ENCODE results near the gene SHB.

Gene SHB

DNA sequence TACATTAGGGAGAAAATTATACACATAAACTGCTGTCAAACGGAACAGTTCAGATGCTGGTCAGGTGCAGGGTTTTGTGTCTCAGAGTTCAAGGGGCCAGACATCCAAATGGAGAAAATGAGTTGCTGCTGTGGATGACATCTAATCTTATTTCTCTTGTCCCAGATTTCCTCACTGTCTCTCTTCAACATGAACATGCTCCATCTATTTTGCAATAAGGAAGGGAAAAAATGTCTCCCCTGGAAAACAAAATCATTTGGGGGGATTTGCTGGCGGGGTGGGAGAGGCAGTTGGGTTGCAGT lies 51.2 kb downstream of the SHB start:
- H3K27me3 ChIP-seq (replicated peaks in 2 of 5; ENCODE audit: control insufficient read depth in 4 of 5, insufficient read depth in 5 of 5, low read length in 4 of 5), result no peaks in the 10 kb centered on the region
- 100% methylated on average over 1 of the region's 2 CpGs for WGBS (ENCODE audit: insufficient coverage)
- H3K9me3 ChIP-seq (ENCODE audit: control extremely low read depth in 1 of 5, control insufficient read depth in 4 of 5, insufficient read depth in 2 of 5, low read depth in 1 of 5, low read length in 4 of 5), result no peaks in the 10 kb centered on the region
- POLR2A ChIA-PET, result no interaction called here
- no peak overlapping the region for H3K27ac ChIP-seq (ENCODE audit: insufficient read depth in 1 of 2, low read depth in 1 of 2, low read length in 2 of 2, poor library complexity in 1 of 2, severe bottlenecking in 2 of 2)
- H3K36me3 ChIP-seq (ENCODE audit: control insufficient read depth in 4 of 4, insufficient read depth in 4 of 4, low read length in 3 of 4), result peaks cover 0 to 5% (median under 1%) of the 10 kb centered on the region in 4 experiments
- H3K4me3 ChIP-seq (ENCODE audit: control insufficient read depth in 1 of 7, extremely low read depth in 1 of 7, insufficient read depth in 4 of 7, low read depth in 2 of 7, low read length in 6 of 7), result no peak overlapping the region
- no peak for DNase-seq
- peaks cover 0 to 26% (median 9%) of the 10 kb centered on the region in 4 experiments for H3K4me1 ChIP-seq (ENCODE audit: control extremely low read depth in 1 of 4, control insufficient read depth in 4 of 4, insufficient read depth in 4 of 4, low read length in 3 of 4)
- CTCF ChIA-PET, result interaction anchor here (1.1 to 3.0 kb wide), 4 partner anchors 9 to 70 kb away, joined by 3 to 9 read pairs (median 6); no protein-coding TSS in a partner anchor

DNA sequence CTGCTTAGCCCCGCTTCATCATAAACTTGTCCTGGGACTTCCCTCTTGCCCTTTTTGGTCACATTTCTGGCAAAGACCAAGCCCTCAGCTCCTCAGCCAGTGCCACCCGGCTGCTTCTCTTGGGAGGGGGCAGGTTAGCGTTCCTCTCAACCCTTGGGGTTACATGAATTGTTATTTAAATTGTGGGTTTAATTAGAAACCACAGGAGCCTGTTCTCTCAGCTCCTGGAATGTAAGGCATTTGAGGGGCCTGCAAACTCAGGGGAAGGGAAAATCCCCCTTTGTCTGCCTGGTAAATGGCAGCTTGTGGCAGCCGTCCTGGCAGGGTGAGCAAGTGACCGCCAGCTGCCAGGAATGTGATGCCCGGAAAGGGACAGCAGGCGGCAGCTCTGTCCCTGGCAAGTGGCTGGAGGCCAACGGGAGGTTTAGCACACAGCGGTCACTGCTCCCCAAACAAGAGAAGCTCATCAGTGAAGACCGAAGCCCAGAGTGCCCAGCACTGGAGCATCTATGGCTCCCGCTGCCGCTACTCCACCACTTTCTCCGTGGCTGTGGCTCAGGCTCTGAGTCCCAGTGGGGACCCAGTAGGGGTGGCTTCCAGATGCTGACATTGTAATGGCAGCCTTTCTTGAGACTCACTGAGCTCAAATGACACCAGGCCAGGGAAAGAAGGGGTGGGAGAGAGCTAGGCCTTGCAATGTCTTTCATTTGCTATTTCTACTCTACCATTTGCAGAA lies 51.7 kb downstream of the SHB start:
- no peaks in the 10 kb centered on the region for H3K9me3 ChIP-seq (ENCODE audit: control extremely low read depth in 1 of 5, control insufficient read depth in 4 of 5, insufficient read depth in 2 of 5, low read depth in 1 of 5, low read length in 4 of 5)
- POLR2A ChIA-PET, result no interaction called here
- peaks cover 0 to 5% (median under 1%) of the 10 kb centered on the region in 4 experiments for H3K36me3 ChIP-seq (ENCODE audit: control insufficient read depth in 4 of 4, insufficient read depth in 4 of 4, low read length in 3 of 4)
- peaks cover 0 to 26% (median 9%) of the 10 kb centered on the region in 4 experiments for H3K4me1 ChIP-seq (ENCODE audit: control extremely low read depth in 1 of 4, control insufficient read depth in 4 of 4, insufficient read depth in 4 of 4, low read length in 3 of 4)
- H3K4me3 ChIP-seq (ENCODE audit: control insufficient read depth in 1 of 7, extremely low read depth in 1 of 7, insufficient read depth in 4 of 7, low read depth in 2 of 7, low read length in 6 of 7), result no peak overlapping the region
- 92% methylated on average over 12 of the region's 13 CpGs for WGBS (ENCODE audit: insufficient coverage)
- DNase-seq, result no peak
- no peaks in the 10 kb centered on the region for H3K27me3 ChIP-seq (replicated peaks in 2 of 5; ENCODE audit: control insufficient read depth in 4 of 5, insufficient read depth in 5 of 5, low read length in 4 of 5)
- CTCF ChIA-PET, result interaction anchor here (1.1 to 3.0 kb wide), 5 partner anchors 10 to 70 kb away, joined by 3 to 9 read pairs (median 4); no protein-coding TSS in a partner anchor
- no peak overlapping the region for H3K27ac ChIP-seq (ENCODE audit: insufficient read depth in 1 of 2, low read depth in 1 of 2, low read length in 2 of 2, poor library complexity in 1 of 2, severe bottlenecking in 2 of 2)

GRCh38 chr9:38016375-38017135 lies 52.5 kb downstream of the SHB start:
- peaks cover 0 to 27% (median 9%) of the 10 kb centered on the region in 4 experiments for H3K4me1 ChIP-seq (ENCODE audit: control extremely low read depth in 1 of 4, control insufficient read depth in 4 of 4, insufficient read depth in 4 of 4, low read length in 3 of 4)

DNA sequence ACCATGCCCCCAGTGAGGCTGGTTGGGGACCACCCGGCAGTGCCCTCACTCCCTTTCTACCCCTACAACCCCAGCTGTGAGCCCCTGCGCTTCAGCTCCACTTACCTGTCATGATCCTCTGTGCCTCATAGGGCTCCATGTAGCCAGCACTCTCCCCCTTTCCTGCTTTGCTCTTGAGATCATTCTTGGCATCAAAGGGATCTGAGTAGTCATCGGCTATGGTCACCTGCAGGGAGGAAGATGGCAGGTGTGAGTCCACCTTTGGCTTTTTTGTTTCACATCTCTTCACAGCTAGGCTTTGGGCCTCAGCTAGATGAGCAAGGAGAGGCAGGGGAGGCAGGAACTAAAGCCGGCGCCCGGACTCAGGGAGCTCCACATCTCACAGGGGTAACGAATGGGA lies 53.1 kb downstream of the SHB start:
- no peaks in the 10 kb centered on the region for H3K9me3 ChIP-seq (ENCODE audit: control extremely low read depth in 1 of 5, control insufficient read depth in 4 of 5, insufficient read depth in 2 of 5, low read depth in 1 of 5, low read length in 4 of 5)
- POLR2A ChIA-PET, result no interaction called here
- H3K27me3 ChIP-seq (replicated peaks in 2 of 5; ENCODE audit: control insufficient read depth in 4 of 5, insufficient read depth in 5 of 5, low read length in 4 of 5), result no peaks in the 10 kb centered on the region
- 99% methylated on average over 7 of the region's 7 CpGs for WGBS (ENCODE audit: insufficient coverage)
- no peak overlapping the region for H3K27ac ChIP-seq (ENCODE audit: insufficient read depth in 1 of 2, low read depth in 1 of 2, low read length in 2 of 2, poor library complexity in 1 of 2, severe bottlenecking in 2 of 2)
- CTCF ChIA-PET, result interaction anchor here (0.7 to 3.0 kb wide), 3 partner anchors 13 to 33 kb away, joined by 3 to 8 read pairs (median 3); no protein-coding TSS in a partner anchor
- DNase-seq, result no peak
- H3K36me3 ChIP-seq (ENCODE audit: control insufficient read depth in 4 of 4, insufficient read depth in 4 of 4, low read length in 3 of 4), result peaks cover 0 to 5% (median under 1%) of the 10 kb centered on the region in 4 experiments
- H3K4me3 ChIP-seq (ENCODE audit: control insufficient read depth in 1 of 7, extremely low read depth in 1 of 7, insufficient read depth in 4 of 7, low read depth in 2 of 7, low read length in 6 of 7), result no peak overlapping the region
- peaks cover 0 to 31% (median 11%) of the 10 kb centered on the region in 4 experiments for H3K4me1 ChIP-seq (ENCODE audit: control extremely low read depth in 1 of 4, control insufficient read depth in 4 of 4, insufficient read depth in 4 of 4, low read length in 3 of 4)

More at GRCh38 chr9:38016375-38017135, 52.5 kb downstream of the SHB start:
- H3K36me3 ChIP-seq (ENCODE audit: control insufficient read depth in 4 of 4, insufficient read depth in 4 of 4, low read length in 3 of 4), result peaks cover 0 to 5% (median under 1%) of the 10 kb centered on the region in 4 experiments
- CTCF ChIA-PET, result interaction anchor here (0.7 to 3.0 kb wide), 5 partner anchors 10 to 32 kb away, joined by 3 to 9 read pairs (median 4); no protein-coding TSS in a partner anchor
- H3K27me3 ChIP-seq (replicated peaks in 2 of 5; ENCODE audit: control insufficient read depth in 4 of 5, insufficient read depth in 5 of 5, low read length in 4 of 5), result no peaks in the 10 kb centered on the region
- H3K9me3 ChIP-seq (ENCODE audit: control extremely low read depth in 1 of 5, control insufficient read depth in 4 of 5, insufficient read depth in 2 of 5, low read depth in 1 of 5, low read length in 4 of 5), result no peaks in the 10 kb centered on the region
- DNase-seq, result no peak
- no peak overlapping the region for H3K4me3 ChIP-seq (ENCODE audit: control insufficient read depth in 1 of 7, extremely low read depth in 1 of 7, insufficient read depth in 4 of 7, low read depth in 2 of 7, low read length in 6 of 7)
- POLR2A ChIA-PET, result no interaction called here
- 91% methylated on average over 8 of the region's 12 CpGs for WGBS (ENCODE audit: insufficient coverage)
- H3K27ac ChIP-seq (ENCODE audit: insufficient read depth in 1 of 2, low read depth in 1 of 2, low read length in 2 of 2, poor library complexity in 1 of 2, severe bottlenecking in 2 of 2), result no peak overlapping the region

- Histone ChIP-seq H3K4me3 (ENCODE audit: control insufficient read depth in 1 of 7, extremely low read depth in 1 of 7, insufficient read depth in 4 of 7, low read depth in 2 of 7, low read length in 6 of 7) (no peak overlapping the region), H3K9me3 (ENCODE audit: control extremely low read depth in 1 of 5, control insufficient read depth in 4 of 5, insufficient read depth in 2 of 5, low read depth in 1 of 5, low read length in 4 of 5) (no peaks in the 10 kb centered on the region), H3K27ac (ENCODE audit: insufficient read depth in 1 of 2, low read depth in 1 of 2, low read length in 2 of 2, poor library complexity in 1 of 2, severe bottlenecking in 2 of 2) (no peak overlapping the region), H3K36me3 (ENCODE audit: control insufficient read depth in 4 of 4, insufficient read depth in 4 of 4, low read length in 3 of 4) (peaks cover 0 to 5% (median under 1%) of the 10 kb centered on the region in 4 experiments), H3K27me3 (replicated peaks in 2 of 5; ENCODE audit: control insufficient read depth in 4 of 5, insufficient read depth in 5 of 5, low read length in 4 of 5) (no peaks in the 10 kb centered on the region), H3K4me1 (ENCODE audit: control extremely low read depth in 1 of 4, control insufficient read depth in 4 of 4, insufficient read depth in 4 of 4, low read length in 3 of 4) (peaks cover 0 to 26% (median 6%) of the 10 kb centered on the region in 4 experiments)
- ChIA-PET CTCF (interaction anchor here (3.0 kb wide), 1 partner anchor 12 kb away, joined by 8 read pairs; no protein-coding TSS in a partner anchor), POLR2A (no interaction called here)
- no peak for DNase-seq
- 66% methylated on average over 4 of the region's 4 CpGs for WGBS (ENCODE audit: insufficient coverage)
These were observed 53.8 kb downstream of the SHB start for GRCh38 chr9:38015266-38015665.

DNA sequence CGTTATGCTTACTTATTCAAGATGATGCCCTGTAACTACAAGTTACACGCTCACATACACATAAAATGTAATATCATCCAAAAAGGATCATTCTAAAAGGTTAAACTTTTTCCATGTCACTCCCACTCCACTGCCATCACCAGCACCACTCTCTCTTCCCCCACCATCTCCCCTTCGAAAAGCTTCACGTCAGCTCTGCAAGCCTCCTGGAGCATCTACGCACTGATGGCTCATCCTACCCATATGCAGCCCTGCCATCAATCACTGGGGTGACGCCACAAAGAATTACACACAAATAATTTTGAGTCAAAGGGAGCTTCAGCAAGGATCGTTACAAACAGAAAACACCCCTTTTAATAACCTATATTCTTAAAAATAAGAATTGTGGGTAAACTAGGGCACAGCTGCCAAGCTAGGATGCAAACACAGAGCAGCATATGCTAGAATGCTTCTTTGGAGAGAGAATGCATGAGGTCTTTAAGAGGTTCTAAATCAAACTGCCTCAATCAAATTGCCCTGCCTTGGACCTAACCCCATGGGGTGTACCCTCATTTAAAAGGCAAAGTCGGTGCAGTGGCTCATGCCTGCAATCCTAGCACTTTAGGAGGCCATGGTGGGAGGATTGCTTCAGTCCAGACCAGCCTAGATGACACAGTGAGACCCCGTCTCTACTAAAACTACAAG lies 56.1 kb downstream of the SHB start:
- 100% methylated on average over 7 of the region's 9 CpGs for whole genome bisulfite sequencing (ENCODE audit: insufficient coverage)
- peaks cover 0 to 26% (median 18%) of the 10 kb centered on the region in 4 experiments for H3K4me1 ChIP-seq (ENCODE audit: control extremely low read depth in 1 of 4, control insufficient read depth in 4 of 4, insufficient read depth in 4 of 4, low read length in 3 of 4)
- H3K36me3 ChIP-seq (ENCODE audit: control insufficient read depth in 4 of 4, insufficient read depth in 4 of 4, low read length in 3 of 4), result peaks cover 0 to 5% (median under 1%) of the 10 kb centered on the region in 4 experiments
- H3K4me3 ChIP-seq (ENCODE audit: control insufficient read depth in 1 of 7, extremely low read depth in 1 of 7, insufficient read depth in 4 of 7, low read depth in 2 of 7, low read length in 6 of 7), result no peak overlapping the region
- DNase-seq, result no peak
- no peak overlapping the region for H3K27ac ChIP-seq (ENCODE audit: insufficient read depth in 1 of 2, low read depth in 1 of 2, low read length in 2 of 2, poor library complexity in 1 of 2, severe bottlenecking in 2 of 2)
- H3K9me3 ChIP-seq (ENCODE audit: control extremely low read depth in 1 of 5, control insufficient read depth in 4 of 5, insufficient read depth in 2 of 5, low read depth in 1 of 5, low read length in 4 of 5), result no peaks in the 10 kb centered on the region
- H3K27me3 ChIP-seq (replicated peaks in 2 of 5; ENCODE audit: control insufficient read depth in 4 of 5, insufficient read depth in 5 of 5, low read length in 4 of 5), result no peaks in the 10 kb centered on the region
- CTCF ChIA-PET, result no interaction called here
- POLR2A ChIA-PET, result no interaction called here
